ENCODE measurements around the gene RAB27A. TPM values are rescaled to one million over a fixed set of nuclear protein-coding genes. Genes with fewer than 3 reads are reported as not detected.
A peak's percentile ranks its signal among the peaks of the same experiment; 100 is the strongest.

The RAB27A gene
- total RNA-seq, 1 experiment from 2014 or later: 4.7 TPM

GRCh38 chr15:55196458-55197361 is 92.9 kb downstream of the RAB27A start, which contains the start of gene RSL24D1 (continued):
- peak; percentile 89 for TF ChIP-seq FOXP4 (CRISPR knock-in tag; IDR thresholded peaks at IDR 0.05)
- no peak for TF ChIP-seq ATF1 (CRISPR knock-in tag; IDR thresholded peaks at IDR 0.05)
- no peak for TF ChIP-seq NR2C2 (CRISPR knock-in tag; IDR thresholded peaks at IDR 0.05)
- TF ChIP-seq ZMAT4 (CRISPR knock-in tag; IDR thresholded peaks at IDR 0.05): no peak
- TF ChIP-seq MAX (CRISPR knock-in tag; IDR thresholded peaks at IDR 0.05): peak; percentile 97
- no peak for TF ChIP-seq GRHL2 (CRISPR knock-in tag; IDR thresholded peaks at IDR 0.05; ENCODE audit: insufficient replicate concordance, severe bottlenecking)
- no peak for TF ChIP-seq IRF1 (CRISPR knock-in tag; IDR thresholded peaks at IDR 0.05)
- TF ChIP-seq ETV6 (CRISPR knock-in tag; IDR thresholded peaks at IDR 0.05): peak; percentile 95
- TF ChIP-seq SP1 (CRISPR knock-in tag; conservative IDR thresholded peaks at IDR 0.05): 0 out of 2 replicates have a peak, but pooled peaks have one; percentile 57
- TF ChIP-seq IRF2 (CRISPR knock-in tag; IDR thresholded peaks at IDR 0.05; ENCODE audit: borderline replicate concordance, low read depth): no peak
- TF ChIP-seq PRDM15 (CRISPR knock-in tag; IDR thresholded peaks at IDR 0.05): no peak
- TF ChIP-seq ZBTB21 (CRISPR knock-in tag; IDR thresholded peaks at IDR 0.05; ENCODE audit: borderline replicate concordance): no peak
- TF ChIP-seq SMAD4 (CRISPR knock-in tag; IDR thresholded peaks at IDR 0.05): no peak
- no peak for TF ChIP-seq ZNF317 (CRISPR knock-in tag; IDR thresholded peaks at IDR 0.05; ENCODE audit: borderline replicate concordance, low read depth)
- TF ChIP-seq NFATC4 (CRISPR knock-in tag; IDR thresholded peaks at IDR 0.05): no peak
- peak; percentile 62; the same call in 1 of the 2 replicates for TF ChIP-seq FOXP1 (CRISPR knock-in tag; IDR thresholded peaks at IDR 0.05; ENCODE audit: borderline replicate concordance)
- no peak for TF ChIP-seq MYBL2 (CRISPR knock-in tag; IDR thresholded peaks at IDR 0.05)
- TF ChIP-seq TCF7 (CRISPR knock-in tag; IDR thresholded peaks at IDR 0.05; ENCODE audit: low read depth): no peak
- TF ChIP-seq ZNF219 (CRISPR knock-in tag; IDR thresholded peaks at IDR 0.05; ENCODE audit: borderline replicate concordance): no peak
- no peak; the same call in 1 of the 2 replicates for TF ChIP-seq ZNF423 (CRISPR knock-in tag; IDR thresholded peaks at IDR 0.05)
